Liver (tissue), 9 donors: ENCODE measurements around the gene CUX1. TPM values are rescaled to one million over a fixed set of nuclear protein-coding genes. Genes with fewer than 3 reads are reported as not detected.

Source experiments
- DNase-seq: peaks from one replicate; pipeline ENCODE4 v3.0.0-alpha.2; 2017; ENCODE audit warnings: low spot score
- H3K27ac ChIP-seq, 2 donors: one replicate each; pipeline ENCODE4 v1.7.0; 2013; ENCODE audit warnings: inconsistent platforms in 2 of 2, low read length in 2 of 2, control low read depth in 1 of 2, low read depth in 1 of 2, mild to moderate bottlenecking in 1 of 2
- H3K27me3 ChIP-seq, 4 donors: one replicate each; pipeline versions ENCODE4 v1.6.1 to v1.7.0; 2013; ENCODE audit warnings: low read length in 3 of 4, inconsistent platforms in 1 of 4, mild to moderate bottlenecking in 1 of 4, moderate library complexity in 1 of 4; ENCODE audit not compliant: control insufficient read depth in 4 of 4, insufficient read depth in 4 of 4
- H3K36me3 ChIP-seq, 4 donors: one replicate each; pipeline versions ENCODE4 v1.6.1 to v1.7.0; 2013; ENCODE audit warnings: low read length in 3 of 4, mild to moderate bottlenecking in 3 of 4, low read depth in 1 of 4, moderate library complexity in 1 of 4; ENCODE audit not compliant: control insufficient read depth in 4 of 4, insufficient read depth in 3 of 4
- H3K4me1 ChIP-seq, 4 donors: one replicate each; pipeline versions ENCODE4 v1.6.1 to v1.7.0; 2013; ENCODE audit warnings: low read length in 3 of 4, mild to moderate bottlenecking in 3 of 4, moderate library complexity in 1 of 4; ENCODE audit not compliant: control insufficient read depth in 4 of 4, insufficient read depth in 4 of 4
- H3K4me3 ChIP-seq, 3 donors: one replicate each; pipeline versions ENCODE4 v1.6.1 to v1.7.0; 2013; ENCODE audit warnings: low read length in 3 of 3, control low read depth in 1 of 3, low read depth in 1 of 3, mild to moderate bottlenecking in 1 of 3
- H3K9ac ChIP-seq, 2 donors: one replicate each; pipeline ENCODE4 v1.7.0; 2013; ENCODE audit warnings: low read length in 2 of 2, mild to moderate bottlenecking in 2 of 2, moderate library complexity in 2 of 2, control low read depth in 1 of 2, low read depth in 1 of 2
- H3K9me3 ChIP-seq, 4 donors: one replicate each; pipeline versions ENCODE4 v1.6.1 to v1.7.0; 2013; ENCODE audit warnings: low read length in 3 of 4; ENCODE audit not compliant: control insufficient read depth in 4 of 4
- EGR1 ChIP-seq, 2 donors: IDR thresholded peaks; 2 replicates each; pipeline ENCODE4 v1.6.1; 2016 to 2018; ENCODE audit warnings: antibody characterized with exemption in 2 of 2, low read depth in 2 of 2
- FOXA1 ChIP-seq: IDR thresholded peaks from 2 replicates; pipeline ENCODE4 v1.6.1; 2016; ENCODE audit warnings: antibody characterized with exemption
- FOXA2 ChIP-seq: IDR thresholded peaks from 2 replicates; pipeline ENCODE4 v1.6.1; 2016; ENCODE audit warnings: antibody characterized with exemption
- GABPA ChIP-seq, 2 donors: IDR thresholded peaks in 1 of 2; conservative IDR thresholded peaks in 1 of 2; 2 replicates each; pipeline ENCODE4 v1.6.1; 2016; ENCODE audit warnings: antibody characterized with exemption in 2 of 2, mild to moderate bottlenecking in 1 of 2, moderate library complexity in 1 of 2
- HNF4A ChIP-seq, 2 donors: conservative IDR thresholded peaks; 2 replicates each; pipeline ENCODE4 v1.6.1; 2016; ENCODE audit warnings: antibody characterized with exemption in 2 of 2, mild to moderate bottlenecking in 2 of 2
- HNF4G ChIP-seq: IDR thresholded peaks from 2 replicates; pipeline ENCODE4 v1.6.1; 2016; ENCODE audit warnings: antibody characterized with exemption
- JUND ChIP-seq, 2 donors: IDR thresholded peaks; 2 replicates each; pipeline ENCODE4 v1.6.1; 2016; ENCODE audit warnings: antibody characterized with exemption in 2 of 2
- NR2F2 ChIP-seq: IDR thresholded peaks from 2 replicates; pipeline ENCODE4 v1.6.1; 2016; ENCODE audit warnings: antibody characterized with exemption
- RAD21 ChIP-seq, 2 donors: IDR thresholded peaks; 2 replicates each; pipeline ENCODE4 v1.6.1; 2016; ENCODE audit warnings: antibody characterized with exemption in 2 of 2, mild to moderate bottlenecking in 2 of 2
- SP1 ChIP-seq: IDR thresholded peaks from 2 replicates; pipeline ENCODE4 v1.6.1; 2018; ENCODE audit warnings: antibody characterized with exemption, mild to moderate bottlenecking
- TAF1 ChIP-seq: conservative IDR thresholded peaks from 2 replicates; pipeline ENCODE4 v1.6.1; 2016; ENCODE audit warnings: antibody characterized with exemption, mild to moderate bottlenecking
- YY1 ChIP-seq: IDR thresholded peaks from 2 replicates; pipeline ENCODE4 v1.6.1; 2016; ENCODE audit warnings: antibody characterized with exemption, mild to moderate bottlenecking
- WGBS: extraction: QIAGEN DNeasy Blood & Tissue Kit; methylation state at CpG from one replicate; pipeline ENCODE4 v1.1.7; 2013; 5-methylcytosine and 5-hydroxymethylcytosine counted together
- polyA plus RNA-seq, 2 donors: library from polyadenylated mRNA; stranded (reverse) in 1 of 2; unstranded in 1 of 2; fragments of 200-250 nt in 1 of 2; fragments of >200 nt in 1 of 2; fragmentation: Nextera tagmentation in 1 of 2; extraction: Ambion mirVana in 1 of 2; gene quantifications; one replicate each; pipeline versions ENCODE4 v1.2.1 to v1.2.3, GENCODE V29; 2013 to 2015
- total RNA-seq, 2 donors: library from RNA; depleted of rRNA; stranded (reverse); fragments of >200 nt; gene quantifications; one replicate each; pipeline ENCODE4 v1.2.3, GENCODE V29; 2014
- TF ChIP-seq, protein P1 (sequence below): IDR thresholded peaks from 2 replicates; pipeline ENCODE4 v1.6.1; 2016; ENCODE audit warnings: antibody characterized with exemption
- TF ChIP-seq, protein P2 (sequence below): fragments of 150-350 bp; IDR thresholded peaks from 2 replicates; pipeline ENCODE4 v1.5.1; 2017; ENCODE audit warnings: improper control_type of control experiment, low read depth, low read length; ENCODE audit not compliant: missing input control
- TF ChIP-seq, protein P3 (sequence below): IDR thresholded peaks from 2 replicates; pipeline ENCODE4 v1.6.1; 2016; ENCODE audit warnings: antibody characterized with exemption
- TF ChIP-seq, protein P4 (sequence below): IDR thresholded peaks from 2 replicates; pipeline ENCODE4 v1.6.1; 2016; ENCODE audit warnings: antibody characterized with exemption, mild to moderate bottlenecking
- TF ChIP-seq, protein P5 (sequence below): IDR thresholded peaks from 2 replicates; pipeline ENCODE4 v1.6.1; 2016; ENCODE audit warnings: antibody characterized with exemption
- donor health status: healthy.
- donor health status: healthy.
- donor health status: healthy.
- donor health status: healthy.
- donor health status: healthy.

Gene CUX1
- total and polyA plus RNA-seq, 4 donors, result 18.6 to 40.6 (median 21.4) TPM

DNA sequence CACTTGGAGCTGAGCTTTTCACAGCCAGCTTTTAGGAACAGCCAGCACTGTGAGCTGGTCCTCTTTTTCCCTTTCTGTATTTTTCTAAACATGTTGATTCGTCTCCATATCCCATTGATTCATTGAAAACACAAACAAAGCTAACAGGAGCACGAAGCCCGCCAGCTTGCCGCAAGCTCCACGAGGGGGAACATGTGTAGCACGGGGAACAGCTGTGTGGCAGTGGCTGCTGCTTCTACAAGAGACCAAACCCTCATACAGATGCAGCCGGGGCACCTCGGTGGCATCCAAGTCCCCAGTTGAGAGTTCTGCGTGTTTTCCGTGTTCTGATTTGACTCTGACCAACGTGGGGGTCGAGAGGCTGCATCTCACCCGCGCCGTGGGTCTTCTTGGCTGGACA lies 388.5 kb downstream of the CUX1 start:
- Histone ChIP-seq H3K36me3 (peaks cover 18 to 54% (median 31%) of the 10 kb centered on the region in 4 donors), H3K4me1 (peaks cover 0 to 9% (median 3%) of the 10 kb centered on the region in 4 donors), H3K4me3 (no peak overlapping the region), H3K9me3 (no peaks in the 10 kb centered on the region), H3K27me3 (no peaks in the 10 kb centered on the region), H3K9ac (no peak overlapping the region), H3K27ac (no peak overlapping the region)
- WGBS, result 97% methylated on average over 15 of the region's 15 CpGs
- TF ChIP-seq SP1 (no peak), EGR1 (IDR thresholded peaks at IDR 0.05; ENCODE audit: low read depth in 2 of 2) (no peak), RAD21 (IDR thresholded peaks at IDR 0.05) (no peak), TAF1 (no peak), HNF4G (no peak), FOXA1 (no peak), JUND (IDR thresholded peaks at IDR 0.05) (no peak), NR2F2 (no peak), GABPA (IDR thresholded peaks at IDR 0.05 in 1 of 2, conservative IDR thresholded peaks at IDR 0.05 in 1 of 2) (no peak), HNF4A (conservative IDR thresholded peaks at IDR 0.05) (no peak), FOXA2 (no peak)
- TF ChIP-seq, protein P1, sequence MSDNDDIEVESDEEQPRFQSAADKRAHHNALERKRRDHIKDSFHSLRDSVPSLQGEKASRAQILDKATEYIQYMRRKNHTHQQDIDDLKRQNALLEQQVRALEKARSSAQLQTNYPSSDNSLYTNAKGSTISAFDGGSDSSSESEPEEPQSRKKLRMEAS, result no peak
- TF ChIP-seq, protein P2, sequence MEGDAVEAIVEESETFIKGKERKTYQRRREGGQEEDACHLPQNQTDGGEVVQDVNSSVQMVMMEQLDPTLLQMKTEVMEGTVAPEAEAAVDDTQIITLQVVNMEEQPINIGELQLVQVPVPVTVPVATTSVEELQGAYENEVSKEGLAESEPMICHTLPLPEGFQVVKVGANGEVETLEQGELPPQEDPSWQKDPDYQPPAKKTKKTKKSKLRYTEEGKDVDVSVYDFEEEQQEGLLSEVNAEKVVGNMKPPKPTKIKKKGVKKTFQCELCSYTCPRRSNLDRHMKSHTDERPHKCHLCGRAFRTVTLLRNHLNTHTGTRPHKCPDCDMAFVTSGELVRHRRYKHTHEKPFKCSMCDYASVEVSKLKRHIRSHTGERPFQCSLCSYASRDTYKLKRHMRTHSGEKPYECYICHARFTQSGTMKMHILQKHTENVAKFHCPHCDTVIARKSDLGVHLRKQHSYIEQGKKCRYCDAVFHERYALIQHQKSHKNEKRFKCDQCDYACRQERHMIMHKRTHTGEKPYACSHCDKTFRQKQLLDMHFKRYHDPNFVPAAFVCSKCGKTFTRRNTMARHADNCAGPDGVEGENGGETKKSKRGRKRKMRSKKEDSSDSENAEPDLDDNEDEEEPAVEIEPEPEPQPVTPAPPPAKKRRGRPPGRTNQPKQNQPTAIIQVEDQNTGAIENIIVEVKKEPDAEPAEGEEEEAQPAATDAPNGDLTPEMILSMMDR, result no peak
- TF ChIP-seq, protein P3, sequence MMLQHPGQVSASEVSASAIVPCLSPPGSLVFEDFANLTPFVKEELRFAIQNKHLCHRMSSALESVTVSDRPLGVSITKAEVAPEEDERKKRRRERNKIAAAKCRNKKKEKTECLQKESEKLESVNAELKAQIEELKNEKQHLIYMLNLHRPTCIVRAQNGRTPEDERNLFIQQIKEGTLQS, result no peak
- TF ChIP-seq, protein P4, sequence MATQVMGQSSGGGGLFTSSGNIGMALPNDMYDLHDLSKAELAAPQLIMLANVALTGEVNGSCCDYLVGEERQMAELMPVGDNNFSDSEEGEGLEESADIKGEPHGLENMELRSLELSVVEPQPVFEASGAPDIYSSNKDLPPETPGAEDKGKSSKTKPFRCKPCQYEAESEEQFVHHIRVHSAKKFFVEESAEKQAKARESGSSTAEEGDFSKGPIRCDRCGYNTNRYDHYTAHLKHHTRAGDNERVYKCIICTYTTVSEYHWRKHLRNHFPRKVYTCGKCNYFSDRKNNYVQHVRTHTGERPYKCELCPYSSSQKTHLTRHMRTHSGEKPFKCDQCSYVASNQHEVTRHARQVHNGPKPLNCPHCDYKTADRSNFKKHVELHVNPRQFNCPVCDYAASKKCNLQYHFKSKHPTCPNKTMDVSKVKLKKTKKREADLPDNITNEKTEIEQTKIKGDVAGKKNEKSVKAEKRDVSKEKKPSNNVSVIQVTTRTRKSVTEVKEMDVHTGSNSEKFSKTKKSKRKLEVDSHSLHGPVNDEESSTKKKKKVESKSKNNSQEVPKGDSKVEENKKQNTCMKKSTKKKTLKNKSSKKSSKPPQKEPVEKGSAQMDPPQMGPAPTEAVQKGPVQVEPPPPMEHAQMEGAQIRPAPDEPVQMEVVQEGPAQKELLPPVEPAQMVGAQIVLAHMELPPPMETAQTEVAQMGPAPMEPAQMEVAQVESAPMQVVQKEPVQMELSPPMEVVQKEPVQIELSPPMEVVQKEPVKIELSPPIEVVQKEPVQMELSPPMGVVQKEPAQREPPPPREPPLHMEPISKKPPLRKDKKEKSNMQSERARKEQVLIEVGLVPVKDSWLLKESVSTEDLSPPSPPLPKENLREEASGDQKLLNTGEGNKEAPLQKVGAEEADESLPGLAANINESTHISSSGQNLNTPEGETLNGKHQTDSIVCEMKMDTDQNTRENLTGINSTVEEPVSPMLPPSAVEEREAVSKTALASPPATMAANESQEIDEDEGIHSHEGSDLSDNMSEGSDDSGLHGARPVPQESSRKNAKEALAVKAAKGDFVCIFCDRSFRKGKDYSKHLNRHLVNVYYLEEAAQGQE, result no peak
- TF ChIP-seq, protein P5, sequence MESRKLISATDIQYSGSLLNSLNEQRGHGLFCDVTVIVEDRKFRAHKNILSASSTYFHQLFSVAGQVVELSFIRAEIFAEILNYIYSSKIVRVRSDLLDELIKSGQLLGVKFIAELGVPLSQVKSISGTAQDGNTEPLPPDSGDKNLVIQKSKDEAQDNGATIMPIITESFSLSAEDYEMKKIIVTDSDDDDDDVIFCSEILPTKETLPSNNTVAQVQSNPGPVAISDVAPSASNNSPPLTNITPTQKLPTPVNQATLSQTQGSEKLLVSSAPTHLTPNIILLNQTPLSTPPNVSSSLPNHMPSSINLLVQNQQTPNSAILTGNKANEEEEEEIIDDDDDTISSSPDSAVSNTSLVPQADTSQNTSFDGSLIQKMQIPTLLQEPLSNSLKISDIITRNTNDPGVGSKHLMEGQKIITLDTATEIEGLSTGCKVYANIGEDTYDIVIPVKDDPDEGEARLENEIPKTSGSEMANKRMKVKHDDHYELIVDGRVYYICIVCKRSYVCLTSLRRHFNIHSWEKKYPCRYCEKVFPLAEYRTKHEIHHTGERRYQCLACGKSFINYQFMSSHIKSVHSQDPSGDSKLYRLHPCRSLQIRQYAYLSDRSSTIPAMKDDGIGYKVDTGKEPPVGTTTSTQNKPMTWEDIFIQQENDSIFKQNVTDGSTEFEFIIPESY, result no peak
- no peak for DNase-seq

DNA sequence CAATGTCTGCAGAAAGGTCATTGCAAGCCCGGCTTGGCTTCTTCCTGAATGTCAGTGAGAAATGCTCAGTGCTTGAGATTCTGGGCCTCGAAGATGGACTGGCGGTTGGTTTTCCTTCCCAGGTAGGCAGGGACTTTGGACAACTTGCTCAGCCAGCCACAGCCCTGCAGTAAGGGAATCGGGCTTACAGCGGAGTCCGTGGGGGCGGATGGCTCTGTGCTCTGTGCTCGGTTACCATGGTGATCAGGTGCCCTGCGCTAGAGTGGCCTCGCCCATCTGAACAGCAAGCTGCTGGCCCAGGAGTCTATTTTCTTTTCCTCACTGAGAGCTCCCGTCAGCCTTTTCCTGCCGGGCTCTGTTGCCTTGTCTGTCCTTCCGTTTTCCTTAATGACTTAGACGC lies 391.4 kb downstream of the CUX1 start:
- no peak overlapping the region for H3K27ac ChIP-seq
- H3K9me3 ChIP-seq, result no peaks in the 10 kb centered on the region
- H3K27me3 ChIP-seq, result no peaks in the 10 kb centered on the region
- no peak for DNase-seq
- no peak overlapping the region for H3K4me3 ChIP-seq
- peaks cover 0 to 7% (median 2%) of the 10 kb centered on the region in 4 donors for H3K4me1 ChIP-seq
- peaks cover 14 to 37% (median 24%) of the 10 kb centered on the region in 4 donors for H3K36me3 ChIP-seq
- WGBS, result 83% methylated on average over 14 of the region's 14 CpGs
- H3K9ac ChIP-seq, result no peak overlapping the region
- TF ChIP-seq HNF4G, result no peak
- TF ChIP-seq TAF1, result no peak
- TF ChIP-seq SP1, result no peak
- no peak for TF ChIP-seq RAD21 (IDR thresholded peaks at IDR 0.05)
- TF ChIP-seq, protein P4, result no peak
- TF ChIP-seq GABPA (IDR thresholded peaks at IDR 0.05 in 1 of 2, conservative IDR thresholded peaks at IDR 0.05 in 1 of 2), result no peak
- TF ChIP-seq YY1, result no peak
- TF ChIP-seq, protein P2, result no peak
